Activated CD4-positive, alpha-beta T cell treated with anti-CD3 and anti-CD28 coated beads, Interleukin-2, amount 50 U/mL, for 48 hours (primary cell): ENCODE results near the gene CIT.

Experiments
- DNase-seq, 2 experiments: peaks; one replicate each; pipeline ENCODE4 v3.0.0-alpha.2; 2020

Gene CIT

GRCh38 chr12:119843100-119843499, 34.0 kb downstream of the CIT start:
- DNase-seq, result no peak

GRCh38 chr12:119842380-119842779, 34.7 kb downstream of the CIT start:
- DNase-seq, result no peak

- no peak for DNase-seq
Observed at GRCh38 chr12:119841433-119842210, 35.5 kb downstream of the CIT start.

GRCh38 chr12:119840582-119840981, 36.5 kb downstream of the CIT start:
- no peak for DNase-seq

- no peak for DNase-seq
Observed at GRCh38 chr12:119840168-119840567, 37.0 kb downstream of the CIT start.

- no peak for DNase-seq
Observed at GRCh38 chr12:119838826-119839600, 38.1 kb downstream of the CIT start.

- DNase-seq, result no peak
Observed at GRCh38 chr12:119836781-119837180, 40.3 kb downstream of the CIT start.

GRCh38 chr12:119835068-119835467, 42.1 kb downstream of the CIT start:
- no peak for DNase-seq

GRCh38 chr12:119829439-119829838, 47.7 kb downstream of the CIT start:
- DNase-seq, result no peak

- no peak for DNase-seq
Observed at GRCh38 chr12:119828300-119828699, 48.8 kb downstream of the CIT start.

- no peak for DNase-seq
Observed at GRCh38 chr12:119827760-119828159, 49.4 kb downstream of the CIT start.

GRCh38 chr12:119826661-119827445, 50.3 kb downstream of the CIT start:
- DNase-seq, result no peak

- DNase-seq, result no peak
Observed at GRCh38 chr12:119825262-119825661, 51.9 kb downstream of the CIT start.

- DNase-seq, result no peak
Observed at GRCh38 chr12:119822046-119822445, 55.1 kb downstream of the CIT start.

- no peak for DNase-seq
Observed at GRCh38 chr12:119819322-119819721, 57.8 kb downstream of the CIT start.

- no peak for DNase-seq
Observed at GRCh38 chr12:119817546-119818343, 59.4 kb downstream of the CIT start.

- DNase-seq, result no peak
Observed at GRCh38 chr12:119809023-119809422, 68.1 kb downstream of the CIT start.

GRCh38 chr12:119808441-119808840, 68.7 kb downstream of the CIT start:
- no peak for DNase-seq

- DNase-seq, result no peak
Observed at GRCh38 chr12:119807380-119807779, 69.7 kb downstream of the CIT start.

- DNase-seq, result no peak
Observed at GRCh38 chr12:119804011-119804641, 73.0 kb downstream of the CIT start.

- no peak for DNase-seq
Observed at GRCh38 chr12:119803381-119803791, 73.7 kb downstream of the CIT start.

GRCh38 chr12:119802472-119802871, 74.6 kb downstream of the CIT start:
- no peak for DNase-seq
